SK-N-SH treated with all-trans-retinoic acid at 6 μM for 48 hours (cell line): ENCODE data around the gene OBSL1.
A peak's percentile ranks its signal among the peaks of the same experiment; 100 is the strongest.

Source experiments
- ATAC-seq: fragments of 200-7000 bp; cut with Tn5 transposase; 3 replicates; pipeline ENCODE4 v1.9.1; 2020; ENCODE audit warnings: mild to moderate bottlenecking, moderate library complexity
- ARNTL ChIP-seq: fragments of 450-650 bp; formaldehyde crosslinking; IDR thresholded peaks from 2 replicates; pipeline ENCODE4 v1.5.0; 2020; ENCODE audit warnings: low read depth, mild to moderate bottlenecking, moderate library complexity, borderline replicate concordance
- BACH2 ChIP-seq: fragments of 250-450 bp; sonication (Bioruptor Pico); IDR thresholded peaks from 2 replicates; pipeline ENCODE4 v1.9.0; 2021; ENCODE audit warnings: mild to moderate bottlenecking, borderline replicate concordance
- CSDC2 ChIP-seq: fragments of 250-450 bp; sonication (Bioruptor Pico); IDR thresholded peaks from 2 replicates; pipeline ENCODE4 v1.5.0; 2020; ENCODE audit warnings: mild to moderate bottlenecking, moderate library complexity
- ESRRG ChIP-seq: fragments of 250-450 bp; sonication (Bioruptor Pico); IDR thresholded peaks from 2 replicates; pipeline ENCODE4 v1.6.1; 2021; ENCODE audit warnings: mild to moderate bottlenecking
- GLIS3 ChIP-seq: fragments of 250-450 bp; sonication (Bioruptor Pico); IDR thresholded peaks from 2 replicates; pipeline ENCODE4 v1.5.0; 2020; ENCODE audit warnings: mild to moderate bottlenecking, moderate library complexity
- ISL1 ChIP-seq: fragments of 250-450 bp; sonication (Bioruptor Pico); IDR thresholded peaks from 2 replicates; pipeline ENCODE4 v2.1.2; 2022; ENCODE audit warnings: mild to moderate bottlenecking, moderate library complexity
- OSR1 ChIP-seq: fragments of 250-450 bp; sonication (Bioruptor Pico); IDR thresholded peaks from 2 replicates; pipeline ENCODE4 v1.8.0; 2022; ENCODE audit warnings: moderate library complexity, mild to moderate bottlenecking, inconsistent platforms
- PATZ1 ChIP-seq: fragments of 250-450 bp; sonication (Bioruptor Pico); IDR thresholded peaks from 2 replicates; pipeline ENCODE4 v1.8.0; 2020; ENCODE audit warnings: mild to moderate bottlenecking, moderate library complexity, borderline replicate concordance
- POU6F1 ChIP-seq: fragments of 250-450 bp; sonication (Bioruptor Pico); IDR thresholded peaks from 2 replicates; pipeline ENCODE4 v1.8.0; 2021; ENCODE audit warnings: low read depth, mild to moderate bottlenecking, moderate library complexity, borderline replicate concordance
- PPARA ChIP-seq: fragments of 250-450 bp; sonication (Bioruptor Pico); IDR thresholded peaks from 2 replicates; pipeline ENCODE4 v1.5.0; 2020; ENCODE audit warnings: mild to moderate bottlenecking, borderline replicate concordance
- RARB ChIP-seq: fragments of 250-450 bp; sonication (Bioruptor Pico); IDR thresholded peaks from 2 replicates; pipeline ENCODE4 v1.8.0; 2021; ENCODE audit warnings: mild to moderate bottlenecking, moderate library complexity
- SNAI2 ChIP-seq: fragments of 250-450 bp; sonication (Bioruptor Pico); IDR thresholded peaks from 2 replicates; pipeline ENCODE4 v1.5.0; 2020; ENCODE audit warnings: mild to moderate bottlenecking, moderate library complexity
- TCF4 ChIP-seq: fragments of 250-450 bp; sonication (Bioruptor Pico); IDR thresholded peaks from 2 replicates; pipeline ENCODE4 v1.8.0; 2021; ENCODE audit warnings: mild to moderate bottlenecking, moderate library complexity, borderline replicate concordance
- TOX ChIP-seq: fragments of 250-450 bp; sonication (Bioruptor Pico); IDR thresholded peaks from 2 replicates; pipeline ENCODE4 v1.8.0; 2021; ENCODE audit warnings: mild to moderate bottlenecking, moderate library complexity, borderline replicate concordance
- ZC3H10 ChIP-seq: fragments of 250-450 bp; sonication (Bioruptor Pico); IDR thresholded peaks from 2 replicates; pipeline ENCODE4 v1.5.1; 2021; ENCODE audit warnings: mild to moderate bottlenecking, moderate library complexity
- ZFP30 ChIP-seq: fragments of 450-650 bp; formaldehyde crosslinking; IDR thresholded peaks from 2 replicates; pipeline ENCODE4 v1.5.0; 2022; ENCODE audit warnings: mild to moderate bottlenecking, moderate library complexity
- ZNF565 ChIP-seq: fragments of 450-650 bp; formaldehyde crosslinking; conservative IDR thresholded peaks from 2 replicates; pipeline ENCODE4 v1.5.0; 2020; ENCODE audit warnings: low read depth, mild to moderate bottlenecking, moderate library complexity
- ZNF70 ChIP-seq: fragments of 450-650 bp; formaldehyde crosslinking; IDR thresholded peaks from 2 replicates; pipeline ENCODE4 v1.5.0; 2020; ENCODE audit warnings: mild to moderate bottlenecking, moderate library complexity
- ZNF8 ChIP-seq: fragments of 450-650 bp; formaldehyde crosslinking; IDR thresholded peaks from 2 replicates; pipeline ENCODE4 v1.5.0; 2020; ENCODE audit warnings: mild to moderate bottlenecking, moderate library complexity
- TF ChIP-seq, protein P1 (sequence below): fragments of 250-450 bp; sonication (Bioruptor Pico); IDR thresholded peaks from 2 replicates; pipeline ENCODE4 v1.5.0; 2020; ENCODE audit warnings: mild to moderate bottlenecking, moderate library complexity
- TF ChIP-seq, protein P2 (sequence below): fragments of 250-450 bp; sonication (Bioruptor Pico); IDR thresholded peaks from 2 replicates; pipeline ENCODE4 v1.5.1; 2020; ENCODE audit warnings: low read depth, mild to moderate bottlenecking, moderate library complexity

The OBSL1 gene

DNA sequence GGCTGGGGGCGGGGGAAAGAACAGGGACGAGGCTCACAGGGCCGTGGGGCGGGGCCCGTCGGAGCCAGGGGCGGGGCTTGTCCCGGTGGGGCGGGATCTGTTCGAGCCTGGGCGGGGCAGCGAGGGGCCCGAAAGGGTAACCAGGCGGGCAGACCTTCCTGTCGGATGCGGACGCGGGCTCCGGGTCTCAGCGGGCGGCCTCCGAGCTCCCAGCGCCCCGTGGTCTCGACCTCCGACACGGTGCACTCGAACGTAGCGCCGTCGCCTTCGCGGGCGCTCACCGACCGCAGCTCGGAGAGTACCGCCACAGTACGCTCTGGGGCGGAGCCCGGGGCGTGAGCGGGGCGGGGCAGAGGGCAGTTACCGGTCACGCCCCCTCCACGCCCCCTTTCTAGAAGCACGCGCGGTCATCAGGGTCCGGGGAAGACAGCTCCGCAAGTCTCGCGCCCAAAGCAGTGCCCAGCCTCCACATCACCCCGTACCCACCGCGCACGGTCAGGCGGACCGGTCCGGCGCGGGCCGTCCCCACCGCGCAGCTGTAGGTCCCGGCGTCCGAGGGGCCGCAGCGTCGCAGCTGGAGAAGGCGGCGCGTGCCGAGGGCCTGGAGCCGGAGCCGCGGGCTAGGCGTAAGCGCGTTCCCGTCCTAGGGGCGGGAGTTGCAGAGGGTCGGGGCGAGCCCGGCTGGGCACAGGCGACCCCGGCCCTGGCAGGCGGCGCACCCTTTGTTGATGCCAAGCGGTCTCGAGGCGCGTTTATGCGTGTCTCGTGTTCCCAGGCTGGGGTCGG is 18.8 kb downstream of the OBSL1 start:
- ATAC-seq: peak; percentile 91
- TF ChIP-seq GLIS3 (CRISPR knock-in tag) (peak; percentile 10; the same call in 1 of the 2 replicates), RARB (no peak)

DNA sequence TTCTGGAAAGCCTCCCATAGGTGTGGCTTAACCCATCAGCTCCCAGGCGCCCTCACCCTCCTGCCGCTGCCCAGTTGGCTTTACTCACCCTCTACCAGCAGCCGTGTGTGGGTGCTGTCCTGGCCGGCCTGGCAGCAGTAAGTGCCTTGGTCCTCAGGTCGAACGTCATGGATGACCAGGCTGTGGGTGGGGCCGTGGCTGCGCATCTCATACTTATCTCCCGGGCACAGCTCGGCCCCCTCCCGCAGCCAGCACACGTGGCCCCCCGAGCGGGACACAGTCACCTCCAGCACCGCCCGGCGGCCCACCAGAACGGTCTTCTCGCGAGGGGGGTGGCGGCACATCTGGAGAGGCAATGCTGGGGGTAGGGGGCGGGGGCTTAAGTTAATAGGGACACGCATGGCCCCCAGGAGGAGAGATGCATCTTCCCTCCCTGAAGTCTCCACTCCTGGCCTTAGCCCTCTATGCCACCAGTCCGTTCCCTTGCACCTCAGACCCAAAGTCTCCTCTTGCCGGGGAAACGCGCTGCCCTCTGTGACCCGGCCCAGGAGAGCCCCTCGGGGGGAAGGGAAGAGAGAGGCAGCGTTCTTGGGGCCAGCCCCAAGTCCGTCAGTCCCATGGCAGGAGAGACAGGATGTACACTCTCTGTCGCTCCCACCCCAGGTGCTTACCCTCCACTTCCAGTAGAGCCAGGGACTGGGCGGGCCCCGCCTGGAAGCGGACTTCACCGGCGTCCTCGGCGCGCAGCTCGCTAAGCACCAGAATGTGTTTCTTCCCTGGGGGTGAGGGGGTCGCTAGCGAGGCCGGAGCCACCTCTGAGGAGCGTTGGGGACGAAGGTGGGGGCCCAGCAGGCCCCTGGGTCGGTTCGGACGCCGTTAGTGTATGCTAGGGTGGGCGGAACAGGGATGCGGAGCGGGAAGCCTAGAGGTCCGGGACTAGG is 19.6 kb downstream of the OBSL1 start:
- peak; percentile 70 for ATAC-seq
- no peak for TF ChIP-seq SNAI2 (CRISPR knock-in tag)
- TF ChIP-seq TCF4: no peak
- no peak for TF ChIP-seq CSDC2 (CRISPR knock-in tag)
- TF ChIP-seq, protein P1, sequence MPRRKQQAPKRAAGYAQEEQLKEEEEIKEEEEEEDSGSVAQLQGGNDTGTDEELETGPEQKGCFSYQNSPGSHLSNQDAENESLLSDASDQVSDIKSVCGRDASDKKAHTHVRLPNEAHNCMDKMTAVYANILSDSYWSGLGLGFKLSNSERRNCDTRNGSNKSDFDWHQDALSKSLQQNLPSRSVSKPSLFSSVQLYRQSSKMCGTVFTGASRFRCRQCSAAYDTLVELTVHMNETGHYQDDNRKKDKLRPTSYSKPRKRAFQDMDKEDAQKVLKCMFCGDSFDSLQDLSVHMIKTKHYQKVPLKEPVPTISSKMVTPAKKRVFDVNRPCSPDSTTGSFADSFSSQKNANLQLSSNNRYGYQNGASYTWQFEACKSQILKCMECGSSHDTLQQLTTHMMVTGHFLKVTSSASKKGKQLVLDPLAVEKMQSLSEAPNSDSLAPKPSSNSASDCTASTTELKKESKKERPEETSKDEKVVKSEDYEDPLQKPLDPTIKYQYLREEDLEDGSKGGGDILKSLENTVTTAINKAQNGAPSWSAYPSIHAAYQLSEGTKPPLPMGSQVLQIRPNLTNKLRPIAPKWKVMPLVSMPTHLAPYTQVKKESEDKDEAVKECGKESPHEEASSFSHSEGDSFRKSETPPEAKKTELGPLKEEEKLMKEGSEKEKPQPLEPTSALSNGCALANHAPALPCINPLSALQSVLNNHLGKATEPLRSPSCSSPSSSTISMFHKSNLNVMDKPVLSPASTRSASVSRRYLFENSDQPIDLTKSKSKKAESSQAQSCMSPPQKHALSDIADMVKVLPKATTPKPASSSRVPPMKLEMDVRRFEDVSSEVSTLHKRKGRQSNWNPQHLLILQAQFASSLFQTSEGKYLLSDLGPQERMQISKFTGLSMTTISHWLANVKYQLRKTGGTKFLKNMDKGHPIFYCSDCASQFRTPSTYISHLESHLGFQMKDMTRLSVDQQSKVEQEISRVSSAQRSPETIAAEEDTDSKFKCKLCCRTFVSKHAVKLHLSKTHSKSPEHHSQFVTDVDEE (CRISPR knock-in tag): no peak
- TF ChIP-seq BACH2: no peak
- TF ChIP-seq ZNF8: no peak
- TF ChIP-seq, protein P2, sequence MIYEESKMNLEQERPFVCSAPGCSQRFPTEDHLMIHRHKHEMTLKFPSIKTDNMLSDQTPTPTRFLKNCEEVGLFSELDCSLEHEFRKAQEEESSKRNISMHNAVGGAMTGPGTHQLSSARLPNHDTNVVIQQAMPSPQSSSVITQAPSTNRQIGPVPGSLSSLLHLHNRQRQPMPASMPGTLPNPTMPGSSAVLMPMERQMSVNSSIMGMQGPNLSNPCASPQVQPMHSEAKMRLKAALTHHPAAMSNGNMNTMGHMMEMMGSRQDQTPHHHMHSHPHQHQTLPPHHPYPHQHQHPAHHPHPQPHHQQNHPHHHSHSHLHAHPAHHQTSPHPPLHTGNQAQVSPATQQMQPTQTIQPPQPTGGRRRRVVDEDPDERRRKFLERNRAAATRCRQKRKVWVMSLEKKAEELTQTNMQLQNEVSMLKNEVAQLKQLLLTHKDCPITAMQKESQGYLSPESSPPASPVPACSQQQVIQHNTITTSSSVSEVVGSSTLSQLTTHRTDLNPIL: no peak
- TF ChIP-seq ZFP30 (CRISPR knock-in tag): no peak
- TF ChIP-seq ZNF70: no peak
- TF ChIP-seq OSR1 (CRISPR knock-in tag): no peak
- TF ChIP-seq POU6F1 (CRISPR knock-in tag): no peak
- no peak for TF ChIP-seq RARB
- no peak for TF ChIP-seq ZC3H10 (CRISPR knock-in tag)

DNA sequence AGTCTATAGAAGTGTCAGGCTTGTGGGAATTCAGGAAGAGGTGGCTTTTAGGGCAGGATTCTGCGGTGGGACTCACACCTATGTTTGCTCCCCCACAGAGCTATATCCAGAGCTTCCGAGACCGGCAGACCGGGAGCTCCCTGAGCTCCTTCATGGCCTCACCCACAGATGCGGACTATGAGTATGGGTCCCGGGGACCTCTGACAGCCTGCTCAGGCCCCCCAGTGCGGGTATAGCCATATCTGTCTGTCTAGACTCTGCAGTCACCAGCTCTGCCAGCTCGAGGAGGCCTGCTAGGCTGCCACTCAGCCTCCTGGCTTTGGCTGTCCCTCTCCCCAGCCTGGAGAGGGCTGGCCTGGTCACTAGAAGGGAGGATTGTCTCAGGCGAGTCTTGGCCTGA is 21.7 kb downstream of the OBSL1 start:
- ATAC-seq: no peak
- TF ChIP-seq ARNTL (CRISPR knock-in tag) (no peak), ZC3H10 (CRISPR knock-in tag) (no peak), PPARA (CRISPR knock-in tag) (no peak), ZNF8 (no peak), ISL1 (CRISPR knock-in tag) (no peak), ZFP30 (CRISPR knock-in tag) (no peak), TCF4 (no peak), OSR1 (CRISPR knock-in tag) (no peak), ZNF565 (no peak), TOX (CRISPR knock-in tag) (no peak), CSDC2 (CRISPR knock-in tag) (no peak)
- TF ChIP-seq, protein P2: no peak
- TF ChIP-seq, all 23 proteins: peak for 0

DNA sequence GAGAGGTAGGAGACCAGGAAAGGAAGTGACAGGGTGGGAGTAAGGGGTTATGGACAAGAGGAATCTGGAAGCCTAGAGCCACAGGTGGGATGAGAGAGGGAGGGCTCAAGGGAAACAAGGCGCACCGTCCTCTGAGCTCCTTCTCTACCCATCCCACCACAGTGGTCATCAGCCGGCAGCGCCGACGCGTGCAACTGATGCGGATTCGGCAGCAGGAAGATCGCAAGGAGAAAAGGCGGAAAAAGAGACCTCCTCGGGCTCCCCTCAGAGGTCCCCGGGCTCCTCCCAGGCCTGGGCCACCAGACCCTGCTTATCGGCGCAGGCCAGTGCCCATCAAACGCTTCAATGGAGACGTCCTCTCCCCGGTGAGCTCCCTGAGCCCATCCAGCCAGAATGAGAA is 22.3 kb downstream of the OBSL1 start:
- ATAC-seq: no peak
- TF ChIP-seq ZNF8 (no peak), SNAI2 (CRISPR knock-in tag) (no peak), ESRRG (CRISPR knock-in tag) (no peak), ARNTL (CRISPR knock-in tag) (no peak), ZNF70 (no peak), CSDC2 (CRISPR knock-in tag) (no peak), PATZ1 (no peak), RARB (no peak), PPARA (CRISPR knock-in tag) (no peak), ISL1 (CRISPR knock-in tag) (no peak)
- TF ChIP-seq, protein P1 (CRISPR knock-in tag): no peak
